GM19324 (cell line): ENCODE results near the gene VTI1A.
"Not testable (repeated sequence)": the region's sequence is repeated elsewhere in the genome, so short reads cannot be mapped to it uniquely, and the experiment has no call there.

Experiments
- ATAC-seq: cut with Tn5 transposase; IDR thresholded peaks from one replicate; pipeline ENCODE4 v1.9.1; 2021; ENCODE audit warnings: mild to moderate bottlenecking, moderate library complexity; ENCODE audit not compliant: unreplicated experiment, low FRiP score

VTI1A gene

DNA sequence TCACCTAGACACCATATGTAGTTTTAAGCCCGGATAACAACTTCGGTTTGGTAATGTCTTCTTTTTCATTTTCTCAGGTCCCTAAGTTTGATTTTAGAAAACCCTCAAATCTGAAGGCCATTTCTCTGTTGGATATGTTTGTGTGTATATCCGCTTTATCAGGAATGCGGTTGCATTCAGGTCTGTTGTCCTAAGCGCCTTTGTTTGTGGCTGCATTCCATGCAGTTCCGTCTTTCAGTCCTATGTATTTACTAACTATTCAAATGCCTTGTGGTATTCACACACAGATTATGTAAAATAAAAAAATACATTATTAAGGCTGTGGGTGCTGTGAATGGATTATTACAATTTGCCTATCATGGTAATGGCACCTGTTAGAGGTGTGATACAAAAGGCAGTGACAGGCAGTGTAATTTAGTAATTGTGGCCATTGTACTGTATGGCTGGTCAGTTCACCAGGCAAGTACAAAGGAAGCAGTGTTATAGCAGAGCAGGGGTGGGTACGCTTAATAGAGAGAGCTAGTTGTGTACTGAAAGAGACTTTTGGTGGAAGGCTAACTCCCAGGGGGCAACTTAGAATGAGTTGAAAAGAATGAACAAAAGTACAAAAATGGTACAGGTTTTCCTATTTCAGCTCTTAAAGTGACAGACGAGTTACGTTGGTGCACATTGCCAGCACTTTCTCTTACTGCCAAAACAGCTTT lies 136.4 kb downstream of the VTI1A start:
- ATAC-seq = no peak

GRCh38 chr10:112584276-112584675 lies 137.3 kb downstream of the VTI1A start:
- no peak for ATAC-seq

DNA sequence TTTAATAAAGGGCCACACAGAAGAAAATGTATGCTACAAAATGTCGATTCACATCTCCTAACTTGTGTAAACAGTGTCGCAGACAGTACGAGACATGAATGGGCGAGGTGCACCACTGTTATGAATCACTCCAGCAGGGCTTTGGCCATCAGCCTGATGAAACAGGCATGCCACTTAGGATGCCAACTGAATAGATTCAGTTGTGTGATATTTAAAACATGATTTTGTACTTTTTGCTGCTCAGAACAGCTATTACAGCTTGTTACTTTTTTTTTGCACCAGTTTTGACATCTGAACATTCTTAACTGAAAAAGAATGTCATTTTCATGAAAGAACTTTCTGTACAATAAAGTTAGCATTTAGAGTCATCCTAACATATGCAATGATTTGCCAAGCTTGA lies 138.1 kb downstream of the VTI1A start:
- no peak for ATAC-seq

DNA sequence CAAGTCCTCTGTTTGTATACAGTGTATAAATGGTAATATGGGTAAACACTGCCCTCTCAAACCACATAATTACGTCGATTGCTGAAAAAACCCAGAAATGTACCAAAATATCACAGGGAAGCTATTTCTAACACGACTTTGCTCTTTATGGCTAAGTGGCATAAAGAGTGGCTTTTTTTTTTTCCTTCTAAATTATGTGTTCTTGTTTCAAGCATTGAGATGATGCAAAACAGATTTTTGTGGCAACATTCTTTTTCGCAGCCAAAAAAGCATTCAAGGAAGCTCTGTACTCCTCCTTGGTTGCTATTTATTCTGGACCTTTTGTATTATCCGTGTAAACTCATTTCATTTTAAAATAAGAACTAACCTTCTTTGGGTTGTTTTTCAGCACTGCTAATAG lies 138.9 kb downstream of the VTI1A start:
- no peak for ATAC-seq

GRCh38 chr10:112587729-112588128 lies 140.7 kb downstream of the VTI1A start:
- no peak for ATAC-seq

- no peak for ATAC-seq
Measured at GRCh38 chr10:112588225-112588990, 141.4 kb downstream of the VTI1A start.

GRCh38 chr10:112589081-112589480 lies 142.1 kb downstream of the VTI1A start:
- ATAC-seq = no peak

GRCh38 chr10:112590786-112591185 lies 143.8 kb downstream of the VTI1A start:
- not testable (repeated sequence) for ATAC-seq

DNA sequence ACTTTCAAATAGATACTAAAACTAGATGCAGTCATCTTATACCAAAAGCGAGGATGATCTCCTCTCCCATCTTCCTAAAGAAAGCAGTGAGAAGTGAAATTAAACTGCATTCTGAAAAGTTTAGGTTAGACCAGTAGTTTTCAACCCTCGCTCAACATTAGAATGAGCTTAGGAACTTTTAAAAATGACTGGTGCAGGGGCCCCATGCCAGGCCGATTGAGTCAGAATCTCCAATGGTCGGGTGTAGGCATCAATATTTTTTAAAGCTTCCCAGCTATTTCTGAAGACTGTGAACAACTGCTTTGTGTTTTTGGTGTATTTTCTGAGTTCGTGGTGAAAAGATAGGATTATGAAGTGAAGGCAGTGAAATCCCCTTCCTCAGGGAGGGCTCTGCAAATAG lies 146.0 kb downstream of the VTI1A start:
- ATAC-seq = no peak

- ATAC-seq = no peak
Measured at GRCh38 chr10:112601214-112602090, 154.4 kb downstream of the VTI1A start.

GRCh38 chr10:112603062-112603461 lies 156.0 kb downstream of the VTI1A start:
- ATAC-seq = no peak

GRCh38 chr10:112605063-112605462 lies 158.0 kb downstream of the VTI1A start:
- no peak for ATAC-seq

DNA sequence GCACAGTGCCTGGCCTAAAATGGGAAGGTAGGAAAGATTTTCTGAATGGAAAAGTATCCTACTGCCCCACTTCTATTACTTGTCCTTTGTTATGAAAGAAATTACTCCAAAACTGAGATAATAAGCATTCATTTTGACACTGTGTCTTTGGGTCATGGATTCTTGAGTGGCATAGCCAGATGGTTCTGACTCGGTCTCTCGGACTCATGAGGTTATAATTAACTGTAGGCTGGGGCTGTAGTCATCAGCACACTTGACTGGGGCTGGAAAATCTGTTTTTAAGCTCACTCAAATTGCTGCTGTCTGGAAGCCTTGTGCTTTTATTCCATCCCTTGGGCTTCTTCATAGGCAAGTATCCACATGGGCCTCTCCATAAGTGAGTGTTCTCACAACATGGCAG lies 160.5 kb downstream of the VTI1A start:
- no peak for ATAC-seq

- no peak for ATAC-seq
Measured at GRCh38 chr10:112613620-112614019, 166.6 kb downstream of the VTI1A start.

DNA sequence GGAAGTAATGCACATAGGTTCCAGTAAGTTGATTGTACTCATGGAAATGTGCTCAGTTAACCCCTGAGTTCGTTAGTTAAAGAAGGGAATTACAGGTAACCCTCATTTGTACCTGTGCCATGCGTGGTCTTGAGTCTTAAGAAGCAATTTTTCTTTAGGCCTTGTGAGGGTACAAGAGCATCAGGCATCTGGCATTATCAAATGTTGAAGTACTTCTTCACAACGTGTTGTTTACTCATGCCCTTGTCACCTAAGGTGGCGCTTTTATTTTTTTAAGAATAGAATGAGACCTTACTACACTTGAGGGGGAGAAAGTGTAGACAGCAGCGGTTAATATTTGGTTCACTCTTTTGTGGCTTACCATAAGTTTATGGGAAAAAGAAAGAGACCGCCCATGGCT lies 167.1 kb downstream of the VTI1A start:
- ATAC-seq = no peak

DNA sequence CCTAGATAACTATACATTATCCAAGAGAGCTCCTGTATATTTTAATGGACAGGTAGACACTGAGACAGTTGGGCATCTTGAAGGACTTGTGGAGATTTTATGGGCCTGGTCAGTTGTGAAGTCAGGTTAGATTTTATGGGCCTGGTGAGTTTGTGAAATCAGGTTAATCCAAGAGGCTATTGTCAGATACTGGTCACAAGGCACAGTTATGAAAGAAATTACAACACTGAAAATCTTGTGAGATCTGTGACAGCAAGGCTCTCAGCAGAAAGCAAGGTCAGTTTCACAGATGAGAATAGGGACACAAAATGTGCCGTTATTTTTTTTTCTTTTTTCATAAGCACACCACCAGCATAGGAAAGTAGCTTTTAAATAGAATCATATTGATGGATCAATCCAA lies 167.6 kb downstream of the VTI1A start:
- ATAC-seq = no peak

GRCh38 chr10:112615269-112615668 lies 168.3 kb downstream of the VTI1A start:
- ATAC-seq = no peak

GRCh38 chr10:112616647-112617046 lies 169.6 kb downstream of the VTI1A start:
- ATAC-seq = no peak

DNA sequence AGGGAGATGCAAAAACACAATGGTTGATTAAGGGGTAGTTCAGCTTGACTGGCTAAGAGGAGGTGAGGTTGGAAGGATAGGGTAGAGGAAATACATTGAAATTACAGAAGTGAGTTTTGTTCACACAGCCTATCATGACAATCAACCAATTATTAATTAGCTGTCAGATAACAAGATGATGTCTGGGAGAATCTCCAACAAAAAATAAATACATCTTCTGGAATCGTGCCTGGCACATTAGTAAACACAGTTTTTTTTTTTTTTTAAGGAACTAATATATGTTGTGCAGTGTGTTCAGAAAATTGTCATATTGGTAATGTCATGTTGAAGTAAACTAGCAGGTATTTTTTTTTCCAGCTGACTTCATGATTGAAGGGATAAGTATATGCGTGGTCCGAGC lies 171.8 kb downstream of the VTI1A start:
- no peak for ATAC-seq

DNA sequence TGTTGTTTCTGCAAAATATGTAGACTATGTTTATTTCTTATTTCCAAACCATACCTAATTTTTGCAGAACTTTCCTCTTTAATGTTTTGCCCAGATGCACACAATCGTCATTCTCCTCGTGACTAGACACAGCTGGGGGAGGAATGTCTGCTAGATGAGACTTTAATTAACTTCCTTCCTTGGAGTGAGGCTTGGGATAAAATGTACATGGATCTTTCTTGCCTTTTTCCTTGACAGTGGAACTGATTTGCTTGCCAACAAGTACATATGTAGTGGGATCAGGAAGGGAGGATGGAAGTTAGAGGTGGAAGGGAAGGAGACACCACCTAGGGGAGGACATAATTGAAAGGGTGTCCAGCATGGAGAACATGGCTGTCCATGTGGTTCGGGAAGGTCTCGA lies 172.5 kb downstream of the VTI1A start:
- no peak for ATAC-seq

- ATAC-seq = no peak
Measured at GRCh38 chr10:112622786-112623185, 175.8 kb downstream of the VTI1A start.
